B cell (primary cell): ENCODE results near the gene IAH1. TPM values are rescaled to one million over a fixed set of nuclear protein-coding genes. Genes with fewer than 3 reads are reported as not detected.

Experiments used
- ATAC-seq: fragments of 200-7000 bp; cut with Tn5 transposase; one replicate; pipeline ENCODE4 v1.10.0; 2021; ENCODE audit warnings: low read depth, mild to moderate bottlenecking, moderate number of reproducible peaks, moderate library complexity
- CTCF ChIA-PET: fragments of 350-600 bp; sonication (Branson Sonifier 250); formaldehyde crosslinking; loops from one replicate; lab custom pipeline; 2021; ENCODE audit warnings: antibody characterized with exemption, inconsistent platforms; lab: Charles Lee
- POLR2A ChIA-PET: fragments of 350-600 bp; sonication (Branson Sonifier 250); formaldehyde crosslinking; loops from one replicate; lab custom pipeline; 2021; ENCODE audit warnings: antibody characterized with exemption; lab: Charles Lee
- DNase-seq: peaks from one replicate; pipeline ENCODE4 v3.0.0; 2013
- H2AFZ ChIP-seq: 2 replicates; pipeline ENCODE4 v1.6.1; 2012; ENCODE audit warnings: mild to moderate bottlenecking, low read depth, low read length; ENCODE audit not compliant: insufficient read depth, poor library complexity, severe bottlenecking
- H3K27ac ChIP-seq, 2 donors: 1 replicate in 1 of 2; 2 replicates in 1 of 2; pipeline ENCODE4 v1.5.1; 2012 to 2013; ENCODE audit warnings: low read length in 2 of 2, mild to moderate bottlenecking in 2 of 2, moderate library complexity in 1 of 2
- H3K27me3 ChIP-seq, 4 experiments: fragments of 200-600 bp in 1 of 4; sonication (generic) in 1 of 4; replicated peaks in 1 of 4; 1 replicate in 2 of 4; 2 replicates in 2 of 4; pipeline versions ENCODE4 v1.6.1 to v1.7.0; 2013 to 2016; ENCODE audit warnings: low read length in 3 of 4, mild to moderate bottlenecking in 2 of 4, mixed read lengths in 1 of 4, moderate library complexity in 1 of 4; ENCODE audit not compliant: insufficient read depth in 4 of 4, control insufficient read depth in 3 of 4; ENCODE audit errors: control extremely low read depth in 1 of 4
- H3K36me3 ChIP-seq, 2 experiments: replicated peaks in 1 of 2; 1 replicate in 1 of 2; 2 replicates in 1 of 2; pipeline versions ENCODE4 v1.6.1 to v1.7.1; 2013; ENCODE audit warnings: low read length in 1 of 2; ENCODE audit not compliant: insufficient read depth in 2 of 2, control insufficient read depth in 1 of 2; ENCODE audit errors: control extremely low read depth in 1 of 2, extremely low read depth in 1 of 2
- H3K4me1 ChIP-seq, 2 donors: fragments of 200-600 bp in 1 of 2; sonication (generic) in 1 of 2; 1 replicate in 1 of 2; 2 replicates in 1 of 2; pipeline versions ENCODE4 v1.5.1 to v1.6.1; 2013 to 2017; ENCODE audit warnings: low read length in 2 of 2; ENCODE audit not compliant: control insufficient read depth in 2 of 2, insufficient read depth in 2 of 2
- H3K4me2 ChIP-seq: replicated peaks from 2 replicates; pipeline ENCODE3; 2012; ENCODE audit warnings: mild to moderate bottlenecking, low read depth, low read length; ENCODE audit not compliant: poor library complexity, severe bottlenecking
- H3K4me3 ChIP-seq, 5 experiments: fragments of 200-600 bp in 1 of 5; sonication (generic) in 1 of 5; 1 replicate in 3 of 5; 2 replicates in 2 of 5; pipeline versions ENCODE4 v1.5.1 to v1.7.0; 2011 to 2016; ENCODE audit warnings: low read length in 4 of 5, mild to moderate bottlenecking in 4 of 5, low read depth in 2 of 5, control low read depth in 1 of 5, moderate library complexity in 1 of 5; ENCODE audit not compliant: insufficient read depth in 1 of 5; ENCODE audit errors: control extremely low read depth in 1 of 5, extremely low read depth in 1 of 5
- H3K79me2 ChIP-seq: fragments of 200-600 bp; sonication (generic); one replicate; pipeline ENCODE4 v1.6.0; 2016; ENCODE audit warnings: low read length; ENCODE audit not compliant: control insufficient read depth, insufficient read depth
- H3K9ac ChIP-seq: fragments of 200-600 bp; sonication (generic); 2 replicates; pipeline ENCODE4 v1.6.1; 2017; ENCODE audit warnings: mild to moderate bottlenecking, low read length, moderate library complexity
- H3K9me3 ChIP-seq, 3 donors: one replicate each; pipeline versions ENCODE4 v1.6.1 to v1.7.1; 2013; ENCODE audit warnings: low read length in 2 of 3; ENCODE audit not compliant: control insufficient read depth in 2 of 3, insufficient read depth in 1 of 3; ENCODE audit errors: control extremely low read depth in 1 of 3
- H4K20me1 ChIP-seq: 2 replicates; pipeline ENCODE4 v1.6.0; 2012; ENCODE audit warnings: mild to moderate bottlenecking, low read length; ENCODE audit not compliant: insufficient read depth, control insufficient read depth, poor library complexity, severe bottlenecking
- H3K27ac Mint-ChIP-seq: one replicate; pipeline ENCODE4 v1.8.0; 2021; ENCODE audit warnings: mixed read lengths
- H3K27me3 Mint-ChIP-seq: one replicate; pipeline ENCODE4 v1.8.0; 2021; ENCODE audit warnings: mixed read lengths
- H3K4me1 Mint-ChIP-seq: one replicate; pipeline ENCODE4 v1.8.0; 2021; ENCODE audit warnings: mixed read lengths
- H3K4me3 Mint-ChIP-seq: one replicate; pipeline ENCODE4 v1.8.0; 2021; ENCODE audit warnings: mixed read lengths
- H3K9me3 Mint-ChIP-seq: one replicate; pipeline ENCODE4 v1.8.0; 2022; ENCODE audit warnings: mixed read lengths; ENCODE audit not compliant: insufficient read depth
- EZH2 ChIP-seq: IDR thresholded peaks from 2 replicates; pipeline ENCODE4 v1.6.1; 2012; ENCODE audit warnings: borderline replicate concordance, low read depth, mild to moderate bottlenecking, moderate library complexity, low read length; ENCODE audit not compliant: insufficient read depth, poor library complexity, severe bottlenecking
- WGBS: methylation state at CpG from one replicate; pipeline ENCODE4 v1.1.5; 2013; ENCODE audit warnings: missing lambda C conversion rate; ENCODE audit not compliant: insufficient coverage; 5-methylcytosine and 5-hydroxymethylcytosine counted together
- intact Hi-C: fragments of 100-400 bp; cut with micrococcal nuclease; formaldehyde crosslinking; loops from one replicate; pipeline ENCODE4 v1.10.0; 2022
- polyA plus RNA-seq: library from polyadenylated mRNA; depleted of rRNA; stranded (reverse); fragments of >200 nt; gene quantifications from 2 replicates; pipeline ENCODE4 v1.2.3, GENCODE V29; 2012
- total RNA-seq, 2 donors: library from RNA; stranded (reverse); fragments of 120-200 nt in 1 of 2; gene quantifications; 1 replicate in 1 of 2; 2 replicates in 1 of 2; pipeline versions ENCODE4 v1.2.3 to v1.2.4, GENCODE V29; 2013 to 2022
- TF ChIP-seq, protein P1 (sequence below): fragments of 200-600 bp; IDR thresholded peaks from one replicate; pipeline ENCODE4 v1.8.0; 2022; ENCODE audit warnings: antibody characterized with exemption, mild to moderate bottlenecking

The IAH1 gene
- total and polyA plus RNA-seq, 2 donors (not counting 1 experiment from before 2014, with no cell fraction given) = 33.3 to 54.8 TPM

DNA sequence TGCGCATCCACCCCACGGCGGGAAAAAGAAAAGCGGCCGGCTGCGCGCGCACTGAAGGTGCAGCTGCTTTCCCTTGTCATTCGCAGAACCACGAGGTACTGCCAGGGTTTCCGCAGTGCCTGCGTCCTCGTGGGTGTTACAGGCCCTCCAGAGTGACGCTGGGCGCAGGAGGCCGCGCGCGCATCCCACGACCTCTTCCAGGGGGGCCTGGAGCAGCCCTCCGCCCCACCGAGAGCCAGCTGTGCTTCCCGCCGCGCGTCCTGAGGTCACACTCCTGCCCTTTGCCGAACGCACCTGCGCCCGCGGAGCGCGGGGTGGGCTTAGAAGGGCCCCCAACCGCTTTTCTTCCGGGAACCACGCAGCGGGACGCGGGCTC, 378 bp upstream of the IAH1 start:
- ChIA-PET CTCF (interaction anchor here (0.7 to 1.0 kb wide), 2 partner anchors 9 to 83 kb away, joined by 3 read pairs; no protein-coding TSS in a partner anchor), POLR2A (interaction anchor here (0.6 to 1.4 kb wide), 4 partner anchors 77 to 157 kb away, joined by 3 to 8 read pairs (median 5); partner anchors contain the start of genes ADAM17 and YWHAQ)
- Histone ChIP-seq H4K20me1 (peaks cover 15% of the 10 kb centered on the region), H3K36me3 (peaks cover 0 to 20% of the 10 kb centered on the region in 2 experiments), H3K79me2 (peaks cover 33% of the 10 kb centered on the region), H3K4me2 (peak overlapping the region; percentile 84), H2AFZ (peak overlapping the region; percentile 92), H3K4me1 (peaks cover 21 to 29% of the 10 kb centered on the region in 2 donors), H3K27ac (peak overlapping the region; percentile 62 to 66), H3K9me3 (peaks cover 0 to 4% (median 0%) of the 10 kb centered on the region in 3 donors), H3K9ac (peak overlapping the region; percentile 75), H3K27me3 (no peaks in the 10 kb centered on the region), H3K4me3 (peak overlapping the region; percentile 40 to 85 (median 68))
- H3K27me3 Mint-ChIP-seq = no peaks in the 10 kb centered on the region
- peaks cover 38% of the 10 kb centered on the region for H3K4me1 Mint-ChIP-seq
- H3K27ac Mint-ChIP-seq = peak overlapping the region; percentile 88
- intact Hi-C loops = loop anchor here (1.0 to 5.0 kb wide), 5 partner anchors 51 to 569 kb away; partner anchors contain the start of genes ADAM17, CPSF3, ITGB1BP1 and KLF11
- no peaks in the 10 kb centered on the region for H3K9me3 Mint-ChIP-seq
- peak overlapping the region; percentile 84 for H3K4me3 Mint-ChIP-seq
- DNase-seq (peak; percentile 77), ATAC-seq (peak; percentile 59)
- TF ChIP-seq, protein P1, sequence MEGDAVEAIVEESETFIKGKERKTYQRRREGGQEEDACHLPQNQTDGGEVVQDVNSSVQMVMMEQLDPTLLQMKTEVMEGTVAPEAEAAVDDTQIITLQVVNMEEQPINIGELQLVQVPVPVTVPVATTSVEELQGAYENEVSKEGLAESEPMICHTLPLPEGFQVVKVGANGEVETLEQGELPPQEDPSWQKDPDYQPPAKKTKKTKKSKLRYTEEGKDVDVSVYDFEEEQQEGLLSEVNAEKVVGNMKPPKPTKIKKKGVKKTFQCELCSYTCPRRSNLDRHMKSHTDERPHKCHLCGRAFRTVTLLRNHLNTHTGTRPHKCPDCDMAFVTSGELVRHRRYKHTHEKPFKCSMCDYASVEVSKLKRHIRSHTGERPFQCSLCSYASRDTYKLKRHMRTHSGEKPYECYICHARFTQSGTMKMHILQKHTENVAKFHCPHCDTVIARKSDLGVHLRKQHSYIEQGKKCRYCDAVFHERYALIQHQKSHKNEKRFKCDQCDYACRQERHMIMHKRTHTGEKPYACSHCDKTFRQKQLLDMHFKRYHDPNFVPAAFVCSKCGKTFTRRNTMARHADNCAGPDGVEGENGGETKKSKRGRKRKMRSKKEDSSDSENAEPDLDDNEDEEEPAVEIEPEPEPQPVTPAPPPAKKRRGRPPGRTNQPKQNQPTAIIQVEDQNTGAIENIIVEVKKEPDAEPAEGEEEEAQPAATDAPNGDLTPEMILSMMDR = no peak
- no peak for TF ChIP-seq EZH2
- WGBS = 20% methylated on average over 39 of the region's 39 CpGs

DNA sequence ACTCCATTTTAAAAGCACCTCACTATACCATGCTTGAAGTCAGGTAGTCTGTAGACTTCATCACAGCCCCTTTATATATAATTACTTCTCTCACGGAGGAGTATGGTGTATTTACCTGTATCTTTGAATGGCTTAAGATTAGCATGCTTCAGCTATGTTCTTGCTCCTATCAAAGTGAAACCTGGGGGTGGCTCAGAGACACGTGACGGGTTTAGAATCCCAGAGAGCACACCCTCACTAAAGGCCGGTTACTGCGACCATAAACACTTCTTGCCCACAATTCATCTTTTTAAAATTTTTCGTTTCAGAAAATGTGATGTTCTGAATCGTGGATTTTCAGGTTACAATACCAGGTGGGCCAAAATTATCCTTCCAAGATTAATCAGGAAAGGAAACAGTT, 3.6 kb downstream of the IAH1 start:
- H3K4me3 Mint-ChIP-seq = no peak overlapping the region
- H3K4me2 ChIP-seq = no peak overlapping the region
- H3K79me2 ChIP-seq = peaks cover 40% of the 10 kb centered on the region
- peaks cover 37% of the 10 kb centered on the region for H3K4me1 Mint-ChIP-seq
- TF ChIP-seq, protein P1 = no peak
- no peak for TF ChIP-seq EZH2
- ATAC-seq = no peak
- peaks cover 15% of the 10 kb centered on the region for H4K20me1 ChIP-seq
- intact Hi-C loops = no loop called here
- no peak overlapping the region for H3K9ac ChIP-seq
- ChIA-PET POLR2A (no interaction called here), CTCF (no interaction called here)
- H3K4me3 ChIP-seq = no peak overlapping the region
- peaks cover 21 to 29% of the 10 kb centered on the region in 2 donors for H3K4me1 ChIP-seq
- H3K9me3 ChIP-seq = peaks cover 0 to 4% (median 0%) of the 10 kb centered on the region in 3 donors
- peaks cover 0 to 29% of the 10 kb centered on the region in 2 experiments for H3K36me3 ChIP-seq
- 85% methylated on average over 6 of the region's 7 CpGs for WGBS
- no peaks in the 10 kb centered on the region for H3K27me3 Mint-ChIP-seq
- H2AFZ ChIP-seq = no peak overlapping the region
- peak overlapping the region in 1 of 2 donors; percentile 0 for H3K27ac ChIP-seq
- H3K9me3 Mint-ChIP-seq = no peaks in the 10 kb centered on the region
- no peaks in the 10 kb centered on the region for H3K27me3 ChIP-seq
- DNase-seq = no peak
- H3K27ac Mint-ChIP-seq = no peak overlapping the region
